ENCODE results near the gene VDAC2.

The VDAC2 gene

DNA sequence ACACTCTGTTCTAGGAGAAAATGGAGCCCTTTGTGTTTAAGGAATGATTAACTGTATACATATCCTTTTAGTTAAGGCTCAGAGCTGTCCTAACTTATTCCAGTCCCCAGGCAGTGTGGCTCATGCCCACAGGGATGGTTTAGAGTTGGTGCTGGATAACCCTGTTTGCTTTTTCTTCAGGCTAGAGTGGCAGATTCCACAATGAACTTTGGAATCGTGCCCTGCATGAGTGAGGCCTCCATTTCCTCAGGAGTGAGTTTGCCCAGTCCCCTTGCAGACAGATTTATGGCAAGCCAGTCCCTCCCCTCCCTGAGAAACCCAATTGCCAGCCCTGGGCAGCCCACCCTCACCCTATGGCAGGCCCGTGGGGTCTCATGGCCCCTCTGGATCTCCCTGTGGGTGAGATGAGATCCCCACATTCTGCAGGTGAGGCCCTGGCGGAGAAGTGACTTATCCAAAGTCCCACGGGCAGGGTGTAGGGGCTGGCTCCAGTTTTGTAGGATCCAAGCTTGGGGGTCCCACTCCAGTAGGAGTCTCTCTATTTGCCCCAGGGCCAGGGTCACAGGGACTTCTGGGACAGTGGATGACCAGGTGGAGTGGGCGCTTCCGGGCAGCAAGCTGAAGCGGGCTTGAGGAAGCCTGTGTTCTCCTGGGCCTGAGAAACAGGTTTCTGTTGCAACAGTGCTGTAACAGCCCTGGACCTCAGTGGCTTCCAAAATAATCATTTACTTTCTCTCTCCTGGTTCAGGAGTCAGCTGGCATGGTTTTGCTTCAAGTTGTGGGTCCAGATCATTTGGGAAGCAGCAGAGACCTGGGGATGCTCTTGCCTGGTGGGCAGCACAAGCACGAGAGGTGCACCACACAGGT is 34.1 kb downstream of the VDAC2 start:
- no peak for DNase-seq
- Mint-ChIP-seq H3K9me3 (no peaks in the 10 kb centered on the region), H3K36me3 (ENCODE audit: low read depth) (no peaks in the 10 kb centered on the region), H3K4me3 (no peak overlapping the region), H3K27me3 (no peaks in the 10 kb centered on the region), H3K27ac (no peak overlapping the region), H3K4me1 (ENCODE audit: low read depth) (no peaks in the 10 kb centered on the region)

DNA sequence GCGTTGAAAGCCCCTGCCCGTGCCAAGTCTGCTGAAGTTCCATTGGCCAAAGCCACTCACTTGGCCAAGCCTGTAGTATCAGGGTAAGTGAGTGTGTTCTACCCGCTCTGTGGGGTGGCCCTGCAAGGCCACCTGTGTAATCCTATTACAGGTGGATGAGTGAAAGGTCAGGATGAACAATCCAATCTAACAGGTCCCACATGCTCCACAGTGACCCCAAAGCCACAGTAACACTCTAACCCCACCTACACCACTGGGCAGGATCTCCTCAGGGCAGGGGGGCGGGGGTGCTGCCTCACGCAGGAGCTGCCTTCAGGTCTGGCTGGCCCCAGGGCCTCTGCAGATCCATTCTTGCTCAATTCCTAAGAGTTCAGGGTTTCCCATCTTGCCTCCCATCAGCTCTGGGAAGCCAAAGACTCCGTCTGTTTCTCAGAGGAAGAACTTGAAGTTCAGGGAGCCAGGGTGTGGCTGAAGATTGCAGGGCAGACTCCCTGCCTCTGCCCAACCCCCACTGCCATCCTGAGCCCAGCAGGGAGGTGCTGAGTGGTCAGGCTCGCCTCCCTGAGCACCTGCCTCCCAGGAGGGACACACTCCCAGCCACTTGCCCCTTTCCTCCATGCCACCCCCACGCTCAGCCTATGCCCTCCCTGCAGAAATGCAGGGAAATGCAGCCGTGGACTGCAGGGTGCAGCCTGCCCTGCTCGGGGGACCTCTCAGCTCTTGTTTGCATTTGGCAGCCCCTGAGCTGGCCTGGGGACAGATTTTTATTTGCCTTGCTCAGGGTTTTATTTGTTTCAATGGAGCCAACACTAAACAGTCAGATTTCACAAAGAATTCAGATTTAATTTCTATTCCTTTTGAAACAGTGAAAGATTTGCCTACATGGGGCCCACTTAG is 35.0 kb downstream of the VDAC2 start:
- H3K9me3 Mint-ChIP-seq: no peaks in the 10 kb centered on the region
- DNase-seq: no peak
- H3K27ac Mint-ChIP-seq: no peak overlapping the region
- H3K27me3 Mint-ChIP-seq: no peaks in the 10 kb centered on the region
- no peaks in the 10 kb centered on the region for H3K36me3 Mint-ChIP-seq (ENCODE audit: low read depth)
- no peaks in the 10 kb centered on the region for H3K4me1 Mint-ChIP-seq (ENCODE audit: low read depth)
- H3K4me3 Mint-ChIP-seq: no peak overlapping the region

- no peak for DNase-seq
- Mint-ChIP-seq H3K27ac (no peak overlapping the region), H3K4me3 (no peak overlapping the region), H3K27me3 (no peaks in the 10 kb centered on the region), H3K9me3 (no peaks in the 10 kb centered on the region), H3K4me1 (ENCODE audit: low read depth) (no peaks in the 10 kb centered on the region), H3K36me3 (ENCODE audit: low read depth) (no peaks in the 10 kb centered on the region)
These were observed 35.9 kb downstream of the VDAC2 start for GRCh38 chr10:75246506-75246905.

- Mint-ChIP-seq H3K9me3 (peaks cover 7% of the 10 kb centered on the region), H3K4me1 (ENCODE audit: low read depth) (no peaks in the 10 kb centered on the region), H3K27ac (no peak overlapping the region), H3K27me3 (no peaks in the 10 kb centered on the region), H3K4me3 (no peak overlapping the region), H3K36me3 (ENCODE audit: low read depth) (no peaks in the 10 kb centered on the region)
- DNase-seq: no peak
These were observed 37.2 kb downstream of the VDAC2 start for GRCh38 chr10:75247797-75248196.

- no peaks in the 10 kb centered on the region for H3K4me1 Mint-ChIP-seq (ENCODE audit: low read depth)
- no peak for DNase-seq
- H3K9me3 Mint-ChIP-seq: peaks cover 22% of the 10 kb centered on the region
- H3K4me3 Mint-ChIP-seq: no peak overlapping the region
- H3K27me3 Mint-ChIP-seq: no peaks in the 10 kb centered on the region
- no peaks in the 10 kb centered on the region for H3K36me3 Mint-ChIP-seq (ENCODE audit: low read depth)
- H3K27ac Mint-ChIP-seq: no peak overlapping the region
These were observed 40.3 kb downstream of the VDAC2 start for GRCh38 chr10:75250934-75251333.

DNA sequence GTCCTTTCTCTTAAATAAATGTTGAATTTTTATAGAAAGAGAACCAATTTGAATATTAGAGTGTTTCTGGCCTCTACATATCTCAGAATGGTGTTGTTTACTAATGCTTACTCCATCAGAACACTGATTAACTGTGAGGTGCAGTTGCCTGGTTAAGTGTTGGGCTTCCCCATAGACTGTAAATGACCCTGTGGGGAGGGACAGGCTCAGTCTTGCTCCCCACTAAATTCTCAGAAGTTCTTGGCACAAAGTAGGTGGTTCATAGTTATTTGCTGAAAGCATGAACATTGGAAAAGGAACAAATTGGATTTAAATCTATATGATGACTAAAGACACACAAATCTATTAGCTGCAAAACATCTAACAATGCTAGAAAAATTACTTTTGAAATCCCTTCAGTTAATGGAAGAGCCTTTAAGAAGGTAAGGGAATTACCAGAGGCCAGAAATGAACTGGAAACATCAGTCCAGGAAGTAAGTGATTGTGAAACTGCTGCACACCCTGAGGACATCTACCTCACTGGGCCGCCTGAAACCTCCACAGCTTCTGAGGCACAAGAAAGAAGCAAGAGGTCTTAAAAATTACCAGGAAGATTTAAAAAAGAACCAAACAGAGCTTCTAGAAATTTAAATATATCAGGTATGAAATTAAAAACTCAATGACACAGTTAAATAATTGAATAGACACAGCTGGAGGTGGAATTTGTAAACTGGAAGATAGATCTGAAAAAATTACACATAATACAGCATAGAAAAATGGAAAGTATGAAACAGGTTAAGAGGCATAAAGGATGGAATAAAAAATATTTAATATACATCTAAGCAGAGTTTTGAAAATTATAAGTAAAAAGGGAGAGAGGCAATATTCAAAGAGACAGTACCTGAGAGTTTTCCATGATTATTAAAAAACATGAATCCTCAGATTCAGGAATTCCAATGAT is 43.0 kb downstream of the VDAC2 start:
- no peaks in the 10 kb centered on the region for H3K4me1 Mint-ChIP-seq (ENCODE audit: low read depth)
- no peak overlapping the region for H3K27ac Mint-ChIP-seq
- no peaks in the 10 kb centered on the region for H3K36me3 Mint-ChIP-seq (ENCODE audit: low read depth)
- H3K27me3 Mint-ChIP-seq: no peaks in the 10 kb centered on the region
- peaks cover 22% of the 10 kb centered on the region for H3K9me3 Mint-ChIP-seq
- no peak for DNase-seq
- no peak overlapping the region for H3K4me3 Mint-ChIP-seq

- H3K4me3 Mint-ChIP-seq: no peak overlapping the region
- no peaks in the 10 kb centered on the region for H3K36me3 Mint-ChIP-seq (ENCODE audit: low read depth)
- no peak for DNase-seq
- H3K4me1 Mint-ChIP-seq (ENCODE audit: low read depth): no peaks in the 10 kb centered on the region
- H3K27me3 Mint-ChIP-seq: no peaks in the 10 kb centered on the region
- H3K27ac Mint-ChIP-seq: no peak overlapping the region
- peaks cover 22% of the 10 kb centered on the region for H3K9me3 Mint-ChIP-seq
These were observed 44.1 kb downstream of the VDAC2 start for GRCh38 chr10:75254739-75255138.

DNA sequence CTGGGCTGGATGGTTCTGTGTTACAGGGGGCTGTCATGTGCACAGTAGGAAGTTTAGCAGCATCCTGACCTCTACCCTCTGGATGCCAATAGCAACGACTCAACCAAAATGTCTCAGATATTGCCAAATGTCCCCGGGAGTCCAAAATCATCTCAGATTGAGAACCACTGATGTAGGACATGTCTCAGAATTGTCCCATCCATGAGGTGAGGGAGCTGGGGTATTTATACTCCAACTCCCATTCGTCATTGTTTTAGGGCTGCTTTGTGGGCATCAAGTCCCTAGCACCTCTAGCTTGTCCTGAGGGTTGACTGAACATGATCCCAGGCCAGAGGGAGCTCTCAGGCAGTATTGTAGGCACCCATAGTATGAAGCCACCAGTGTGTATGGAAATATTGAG is 50.4 kb downstream of the VDAC2 start:
- Mint-ChIP-seq H3K9me3 (peaks cover 6% of the 10 kb centered on the region), H3K36me3 (ENCODE audit: low read depth) (no peaks in the 10 kb centered on the region), H3K4me3 (no peak overlapping the region), H3K27ac (no peak overlapping the region), H3K27me3 (no peaks in the 10 kb centered on the region), H3K4me1 (ENCODE audit: low read depth) (no peaks in the 10 kb centered on the region)
- DNase-seq: no peak

DNA sequence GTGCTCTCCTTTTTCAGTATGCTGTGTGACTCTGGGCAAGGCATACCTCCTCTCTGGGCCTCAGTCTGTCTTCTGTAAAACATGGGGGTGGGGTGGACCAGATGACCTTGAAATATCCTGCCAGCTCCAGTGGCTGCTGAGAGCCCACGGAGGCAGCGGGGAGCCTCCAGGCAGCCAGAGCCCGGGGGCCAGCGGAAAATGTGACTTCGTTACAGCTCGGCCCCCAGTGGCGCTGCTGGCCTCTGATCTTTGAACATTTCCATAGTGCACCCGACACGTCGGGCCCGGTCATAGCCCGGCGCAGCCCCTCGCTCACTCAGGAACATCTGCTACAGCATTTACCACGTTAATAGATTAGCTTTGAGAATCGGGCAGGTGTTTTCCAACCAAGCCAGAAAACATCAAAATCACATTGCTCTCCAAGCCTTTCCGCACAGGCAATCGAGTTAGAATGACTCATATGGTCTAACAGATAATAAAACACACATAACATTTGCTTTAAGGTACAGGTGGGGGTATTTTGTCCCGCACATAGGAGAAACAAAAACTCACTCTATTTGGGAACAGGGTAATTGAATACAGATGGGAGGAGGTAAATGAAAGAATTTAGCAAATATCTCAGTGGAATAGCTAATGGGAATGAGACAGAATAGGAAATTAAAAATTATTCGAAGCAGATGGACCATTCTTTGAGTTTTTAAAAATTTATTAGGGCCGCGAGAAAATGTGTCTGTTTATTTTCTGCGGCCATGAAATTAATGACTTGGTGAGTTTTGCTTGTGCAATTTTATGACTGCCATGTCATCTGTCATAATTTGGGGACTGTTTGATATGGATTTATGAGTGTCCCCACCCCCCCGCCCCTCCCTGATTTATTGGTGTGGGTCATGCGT is 51.5 kb downstream of the VDAC2 start:
- H3K4me3 Mint-ChIP-seq: no peak overlapping the region
- no peaks in the 10 kb centered on the region for H3K27me3 Mint-ChIP-seq
- no peak overlapping the region for H3K27ac Mint-ChIP-seq
- no peaks in the 10 kb centered on the region for H3K4me1 Mint-ChIP-seq (ENCODE audit: low read depth)
- no peaks in the 10 kb centered on the region for H3K36me3 Mint-ChIP-seq (ENCODE audit: low read depth)
- no peak for DNase-seq
- H3K9me3 Mint-ChIP-seq: peaks cover 6% of the 10 kb centered on the region

DNA sequence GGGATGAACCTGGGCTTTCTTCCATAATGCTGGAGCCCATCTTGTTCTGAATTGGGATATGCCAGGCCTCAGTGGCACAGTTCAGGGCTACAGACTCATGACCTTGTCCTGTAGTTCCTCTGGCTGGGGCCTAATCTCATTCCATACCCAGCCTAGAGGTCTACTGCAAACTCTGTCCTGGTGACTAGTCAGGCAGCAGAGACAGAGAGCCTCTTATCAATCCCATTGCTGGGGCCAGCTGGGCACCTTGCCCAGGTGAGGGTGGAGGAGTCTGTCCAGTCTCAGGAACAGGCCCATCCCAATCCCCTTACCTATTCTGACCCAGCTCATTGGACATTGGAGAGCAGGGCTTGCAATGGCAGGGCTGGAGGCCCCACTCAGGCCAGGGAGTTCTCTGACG is 53.2 kb downstream of the VDAC2 start:
- H3K27me3 Mint-ChIP-seq: no peaks in the 10 kb centered on the region
- no peak overlapping the region for H3K4me3 Mint-ChIP-seq
- no peak overlapping the region for H3K27ac Mint-ChIP-seq
- DNase-seq: no peak
- no peaks in the 10 kb centered on the region for H3K4me1 Mint-ChIP-seq (ENCODE audit: low read depth)
- H3K36me3 Mint-ChIP-seq (ENCODE audit: low read depth): no peaks in the 10 kb centered on the region
- peaks cover 6% of the 10 kb centered on the region for H3K9me3 Mint-ChIP-seq

- H3K27ac Mint-ChIP-seq: no peak overlapping the region
These were observed 55.3 kb downstream of the VDAC2 start for GRCh38 chr10:75265856-75266255.

DNA sequence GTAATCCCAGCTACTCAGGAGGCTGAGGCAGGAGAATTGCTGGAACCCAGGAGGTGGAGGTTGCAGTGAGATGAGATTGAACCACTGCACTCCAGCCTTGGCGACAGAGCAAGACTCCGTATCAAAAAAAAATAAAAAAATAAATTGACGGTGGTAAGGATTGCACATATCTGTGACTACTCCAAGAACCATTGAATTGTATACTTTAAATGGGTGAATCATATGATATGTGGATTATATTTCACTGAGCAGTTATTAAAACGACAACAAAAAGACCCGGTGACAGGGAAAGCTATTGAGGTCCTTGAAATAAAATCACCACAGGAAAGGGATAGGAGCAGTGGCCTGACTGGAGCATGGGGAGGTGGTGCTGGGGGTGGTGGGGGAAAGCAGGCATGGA is 56.3 kb downstream of the VDAC2 start:
- DNase-seq: no peak
- no peak overlapping the region for H3K27ac Mint-ChIP-seq

More at GRCh38 chr10:75265856-75266255, 55.3 kb downstream of the VDAC2 start:
- H3K27me3 Mint-ChIP-seq: no peaks in the 10 kb centered on the region
- no peaks in the 10 kb centered on the region for H3K4me1 Mint-ChIP-seq (ENCODE audit: low read depth)
- no peaks in the 10 kb centered on the region for H3K9me3 Mint-ChIP-seq
- no peak for DNase-seq
- H3K36me3 Mint-ChIP-seq (ENCODE audit: low read depth): no peaks in the 10 kb centered on the region
- no peak overlapping the region for H3K4me3 Mint-ChIP-seq

DNA sequence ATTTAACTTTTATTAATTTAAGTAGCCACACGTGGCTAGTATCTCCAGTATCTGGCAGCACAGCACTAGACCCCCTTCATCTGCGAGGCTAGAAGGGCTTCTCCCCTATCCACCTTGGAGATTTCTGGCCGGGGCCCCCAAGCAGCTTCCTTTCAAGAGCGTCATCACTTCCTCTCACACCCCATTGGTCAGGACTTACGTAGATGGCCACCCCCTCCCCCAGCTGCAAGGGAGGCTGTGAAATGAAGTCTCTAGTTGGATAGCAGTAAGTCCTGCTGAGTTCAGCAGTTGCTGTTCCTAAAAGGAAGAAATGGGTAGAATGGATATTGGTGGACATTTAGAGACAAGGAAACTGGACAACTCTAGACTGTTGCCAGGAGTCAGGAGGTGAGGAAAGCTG is 59.0 kb downstream of the VDAC2 start:
- Mint-ChIP-seq H3K36me3 (ENCODE audit: low read depth) (no peaks in the 10 kb centered on the region), H3K4me3 (no peak overlapping the region), H3K27me3 (no peaks in the 10 kb centered on the region), H3K9me3 (no peaks in the 10 kb centered on the region), H3K27ac (no peak overlapping the region), H3K4me1 (ENCODE audit: low read depth) (no peaks in the 10 kb centered on the region)
- DNase-seq: no peak

More for the DNA sequence above, 56.3 kb downstream of the VDAC2 start:
- Mint-ChIP-seq H3K4me1 (ENCODE audit: low read depth) (no peaks in the 10 kb centered on the region), H3K4me3 (no peak overlapping the region), H3K27me3 (no peaks in the 10 kb centered on the region), H3K9me3 (no peaks in the 10 kb centered on the region), H3K36me3 (ENCODE audit: low read depth) (no peaks in the 10 kb centered on the region)
